Ishikawa (cell line): ENCODE results near the gene ZNF841.

ENCODE experiments used
- CEBPB ChIP-seq: IDR thresholded peaks from 2 replicates; pipeline ENCODE4 v1.6.1; 2012
- EGR1 ChIP-seq: IDR thresholded peaks from 2 replicates; pipeline ENCODE4 v1.6.1; 2012
- EP300 ChIP-seq: IDR thresholded peaks from 2 replicates; pipeline ENCODE4 v1.6.1; 2012; ENCODE audit warnings: borderline replicate concordance
- FOXM1 ChIP-seq: IDR thresholded peaks from 2 replicates; pipeline ENCODE4 v1.6.1; 2012; ENCODE audit warnings: low read depth, borderline replicate concordance
- MAX ChIP-seq: IDR thresholded peaks from 2 replicates; pipeline ENCODE4 v1.6.1; 2012
- NFIC ChIP-seq: IDR thresholded peaks from 2 replicates; pipeline ENCODE4 v1.6.1; 2012
- RAD21 ChIP-seq: IDR thresholded peaks from 2 replicates; pipeline ENCODE4 v1.6.1; 2012; ENCODE audit warnings: low read depth
- REST ChIP-seq: IDR thresholded peaks from 2 replicates; pipeline ENCODE4 v1.6.1; 2012; ENCODE audit warnings: low read depth, mild to moderate bottlenecking
- TAF1 ChIP-seq: IDR thresholded peaks from 2 replicates; pipeline ENCODE4 v1.6.1; 2012; ENCODE audit warnings: low read depth, mild to moderate bottlenecking
- TEAD4 ChIP-seq: IDR thresholded peaks from 2 replicates; pipeline ENCODE4 v1.6.1; 2012
- YY1 ChIP-seq: IDR thresholded peaks from 2 replicates; pipeline ENCODE4 v1.6.1; 2012; ENCODE audit warnings: low read depth
- ZBTB7A ChIP-seq: IDR thresholded peaks from 2 replicates; pipeline ENCODE4 v1.6.1; 2012; ENCODE audit warnings: low read depth

GRCh38 chr19:52115526-52116053 is 20.0 kb upstream of the ZNF841 start:
- TF ChIP-seq YY1 (no peak), EP300 (no peak), RAD21 (no peak), REST (no peak), FOXM1 (no peak), TAF1 (no peak), NFIC (no peak), EGR1 (no peak), TEAD4 (no peak), ZBTB7A (no peak), CEBPB (no peak), MAX (no peak)
